ENCODE results near the gene KAT2A. TPM values are rescaled to one million over a fixed set of nuclear protein-coding genes. Genes with fewer than 3 reads are reported as not detected.

Gene KAT2A
- total RNA-seq, 1 experiment from 2014 or later: 43.5 TPM

DNA sequence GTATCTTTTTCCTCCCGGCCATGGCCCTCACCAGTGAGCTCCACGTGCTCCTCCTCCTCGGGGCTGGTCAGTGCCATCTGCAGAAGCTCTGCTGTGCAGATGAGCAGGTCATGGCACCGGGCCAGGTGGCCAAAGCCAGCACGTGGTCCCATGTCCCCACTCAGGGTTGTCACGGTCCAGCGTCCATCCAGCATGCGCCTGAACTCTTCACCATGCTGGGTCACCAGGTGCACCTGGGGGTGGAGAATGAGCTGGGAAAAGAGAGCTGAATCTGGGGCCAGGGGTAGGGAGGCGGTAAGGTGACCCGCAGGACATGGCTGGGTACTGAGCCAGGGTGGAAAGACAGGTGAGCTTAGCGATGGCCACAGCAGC, 9.9 kb downstream of the KAT2A start:
- no peak overlapping the region for H4K91ac ChIP-seq (ENCODE audit: insufficient read length, low read depth, low read length)

More for the DNA sequence above, 9.9 kb downstream of the KAT2A start:
- Histone ChIP-seq H4K8ac (replicated peaks; ENCODE audit: insufficient read length, low read depth, low read length) (no peak overlapping the region), H3K4me1 (ENCODE audit: insufficient read depth, low read length) (peaks cover 4% of the 10 kb centered on the region; the same call in 1 of the 2 replicates), H3T11ph (ENCODE audit: low read length) (no peak overlapping the region), H2BK5ac (ENCODE audit: insufficient read length, low read length) (no peak overlapping the region), H3K23ac (ENCODE audit: insufficient read length, low read depth, low read length) (no peak overlapping the region), H4K5ac (ENCODE audit: insufficient read length, low read depth, low read length) (no peak overlapping the region), H3K4me2 (ENCODE audit: insufficient read depth, insufficient read length, low read length) (no peak overlapping the region), H2AFZ (ENCODE audit: low read length) (no peak overlapping the region), H2BK15ac (ENCODE audit: low read depth, low read length) (no peak overlapping the region), H2BK20ac (ENCODE audit: low read depth, low read length, poor library complexity, severe bottlenecking) (no peak overlapping the region), H3K56ac (ENCODE audit: insufficient read length, low read depth, low read length) (no peak overlapping the region), H3K9ac (ENCODE audit: extremely low read depth, insufficient read length, low read length) (no peak overlapping the region), H2BK120ac (ENCODE audit: low read depth, low read length, poor library complexity, severe bottlenecking) (no peak overlapping the region), H3K9me3 (ENCODE audit: control insufficient read depth, low read depth, low read length) (no peaks in the 10 kb centered on the region), H3K14ac (ENCODE audit: insufficient read depth, low read length) (no peak overlapping the region), H3K79me2 (ENCODE audit: insufficient read depth, low read length) (no peaks in the 10 kb centered on the region), H2AK5ac (ENCODE audit: insufficient read length, low read length) (no peak overlapping the region), H3K27ac (ENCODE audit: insufficient read length, low read depth, low read length) (no peak overlapping the region), H3K18ac (ENCODE audit: insufficient read length, low read depth, low read length) (no peak overlapping the region), H3K4ac (ENCODE audit: low read depth, low read length) (no peak overlapping the region), H2BK12ac (ENCODE audit: insufficient read length, low read depth, low read length) (no peak overlapping the region), H3K27me3 (ENCODE audit: insufficient read depth, low read length) (no peaks in the 10 kb centered on the region), H4K20me1 (ENCODE audit: control insufficient read depth, insufficient read depth, insufficient read length) (no peaks in the 10 kb centered on the region), H3K23me2 (ENCODE audit: insufficient read length, low read depth, low read length, poor library complexity, severe bottlenecking) (no peaks in the 10 kb centered on the region), H3K79me1 (ENCODE audit: insufficient read depth, low read depth, low read length, poor library complexity, severe bottlenecking) (no peaks in the 10 kb centered on the region)
- H3K36me3 Mint-ChIP-seq (ENCODE audit: insufficient read depth in 1 of 3, low read depth in 3 of 3): peaks cover 7 to 23% (median 22%) of the 10 kb centered on the region in 3 experiments; a peak in 6 of 7 replicates
- no peak overlapping the region; a peak in 1 of 5 replicates for H3K4me3 Mint-ChIP-seq
- no peaks in the 10 kb centered on the region for H3K9me3 Mint-ChIP-seq
- WGBS (ENCODE audit: extremely low coverage, insufficient read length, low lambda C conversion rate): no CpG with 5 or more reads among the region's 11 CpGs
- H3K4me1 Mint-ChIP-seq: peaks cover 21 to 26% of the 10 kb centered on the region in 2 experiments
- H3K27me3 Mint-ChIP-seq (ENCODE audit: low read depth): peaks cover 7% of the 10 kb centered on the region
- DNase-seq: no peak
- TF ChIP-seq, protein P1, sequence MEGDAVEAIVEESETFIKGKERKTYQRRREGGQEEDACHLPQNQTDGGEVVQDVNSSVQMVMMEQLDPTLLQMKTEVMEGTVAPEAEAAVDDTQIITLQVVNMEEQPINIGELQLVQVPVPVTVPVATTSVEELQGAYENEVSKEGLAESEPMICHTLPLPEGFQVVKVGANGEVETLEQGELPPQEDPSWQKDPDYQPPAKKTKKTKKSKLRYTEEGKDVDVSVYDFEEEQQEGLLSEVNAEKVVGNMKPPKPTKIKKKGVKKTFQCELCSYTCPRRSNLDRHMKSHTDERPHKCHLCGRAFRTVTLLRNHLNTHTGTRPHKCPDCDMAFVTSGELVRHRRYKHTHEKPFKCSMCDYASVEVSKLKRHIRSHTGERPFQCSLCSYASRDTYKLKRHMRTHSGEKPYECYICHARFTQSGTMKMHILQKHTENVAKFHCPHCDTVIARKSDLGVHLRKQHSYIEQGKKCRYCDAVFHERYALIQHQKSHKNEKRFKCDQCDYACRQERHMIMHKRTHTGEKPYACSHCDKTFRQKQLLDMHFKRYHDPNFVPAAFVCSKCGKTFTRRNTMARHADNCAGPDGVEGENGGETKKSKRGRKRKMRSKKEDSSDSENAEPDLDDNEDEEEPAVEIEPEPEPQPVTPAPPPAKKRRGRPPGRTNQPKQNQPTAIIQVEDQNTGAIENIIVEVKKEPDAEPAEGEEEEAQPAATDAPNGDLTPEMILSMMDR (conservative IDR thresholded peaks at IDR 0.05): no peak
- no peak overlapping the region for H3K27ac Mint-ChIP-seq
